HEK293 (cell line): ENCODE data around the gene CEACAM1.

ENCODE experiments used
- CTCF ChIP-seq: fragments of 450-650 bp; formaldehyde crosslinking; IDR thresholded peaks from 2 replicates; pipeline ENCODE4 v1.5.1; 2016; ENCODE audit warnings: missing biosample characterization, missing genetic modification characterization
- EGR2 ChIP-seq: fragments of 450-650 bp; formaldehyde crosslinking; IDR thresholded peaks from 2 replicates; pipeline ENCODE4 v1.5.1; 2016; ENCODE audit warnings: low read depth, missing biosample characterization, missing genetic modification characterization
- GLI4 ChIP-seq: fragments of 450-650 bp; formaldehyde crosslinking; IDR thresholded peaks from 2 replicates; pipeline ENCODE4 v1.5.1; 2016; ENCODE audit warnings: missing biosample characterization, missing genetic modification characterization
- GLIS1 ChIP-seq: fragments of 450-650 bp; formaldehyde crosslinking; IDR thresholded peaks from 2 replicates; pipeline ENCODE4 v1.5.1; 2016; ENCODE audit warnings: missing biosample characterization, missing genetic modification characterization
- HOXD13 ChIP-seq: sonication (generic); formaldehyde crosslinking; IDR thresholded peaks from 2 replicates; pipeline ENCODE4 v1.8.0; 2022; ENCODE audit warnings: missing genetic modification reagents, borderline replicate concordance
- KLF10 ChIP-seq: fragments of 450-650 bp; IDR thresholded peaks from 2 replicates; pipeline ENCODE4 v1.5.1; 2018; ENCODE audit warnings: missing biosample characterization, mild to moderate bottlenecking, missing genetic modification characterization
- MZF1 ChIP-seq: fragments of 450-650 bp; formaldehyde crosslinking; IDR thresholded peaks from 2 replicates; pipeline ENCODE4 v1.5.1; 2017; ENCODE audit warnings: missing biosample characterization, missing genetic modification characterization, borderline replicate concordance
- SCRT1 ChIP-seq: fragments of 450-650 bp; formaldehyde crosslinking; IDR thresholded peaks from 2 replicates; pipeline ENCODE4 v1.5.1; 2016; ENCODE audit warnings: missing biosample characterization, missing genetic modification characterization, borderline replicate concordance
- SP7 ChIP-seq: fragments of 450-650 bp; formaldehyde crosslinking; IDR thresholded peaks from 2 replicates; pipeline ENCODE4 v1.5.1; 2016; ENCODE audit warnings: missing biosample characterization, missing genetic modification characterization
- ZFP37 ChIP-seq: fragments of 450-650 bp; formaldehyde crosslinking; IDR thresholded peaks from 2 replicates; pipeline ENCODE4 v1.5.1; 2016; ENCODE audit warnings: missing biosample characterization, missing genetic modification characterization
- ZNF132 ChIP-seq: fragments of 450-650 bp; formaldehyde crosslinking; IDR thresholded peaks from 2 replicates; pipeline ENCODE4 v1.5.1; 2017; ENCODE audit warnings: missing biosample characterization, missing genetic modification characterization, borderline replicate concordance
- ZNF133 ChIP-seq: fragments of 450-650 bp; formaldehyde crosslinking; IDR thresholded peaks from 2 replicates; pipeline ENCODE4 v1.5.1; 2016; ENCODE audit warnings: missing biosample characterization, missing genetic modification characterization
- ZNF146 ChIP-seq: fragments of 450-650 bp; formaldehyde crosslinking; IDR thresholded peaks from 2 replicates; pipeline ENCODE4 v1.5.1; 2016; ENCODE audit warnings: missing biosample characterization, missing genetic modification characterization
- ZNF169 ChIP-seq: fragments of 450-650 bp; formaldehyde crosslinking; IDR thresholded peaks from 2 replicates; pipeline ENCODE4 v1.5.1; 2016; ENCODE audit warnings: missing biosample characterization, missing genetic modification characterization
- ZNF18 ChIP-seq: fragments of 450-650 bp; formaldehyde crosslinking; IDR thresholded peaks from 2 replicates; pipeline ENCODE4 v1.5.1; 2016; ENCODE audit warnings: missing biosample characterization, missing genetic modification characterization
- ZNF202 ChIP-seq: fragments of 450-650 bp; formaldehyde crosslinking; IDR thresholded peaks from 2 replicates; pipeline ENCODE4 v1.5.1; 2016; ENCODE audit warnings: missing biosample characterization, missing genetic modification characterization, borderline replicate concordance
- ZNF248 ChIP-seq: fragments of 450-650 bp; formaldehyde crosslinking; IDR thresholded peaks from 2 replicates; pipeline ENCODE4 v1.5.1; 2017; ENCODE audit warnings: missing biosample characterization, missing genetic modification characterization
- ZNF266 ChIP-seq: fragments of 450-650 bp; formaldehyde crosslinking; IDR thresholded peaks from 2 replicates; pipeline ENCODE4 v1.5.1; 2016; ENCODE audit warnings: missing biosample characterization, missing genetic modification characterization, low read depth
- ZNF311 ChIP-seq: fragments of 450-650 bp; formaldehyde crosslinking; IDR thresholded peaks from 2 replicates; pipeline ENCODE4 v1.5.1; 2017; ENCODE audit warnings: missing biosample characterization, missing genetic modification characterization, borderline replicate concordance
- ZNF416 ChIP-seq: fragments of 450-650 bp; formaldehyde crosslinking; IDR thresholded peaks from 2 replicates; pipeline ENCODE4 v1.5.1; 2016; ENCODE audit warnings: missing biosample characterization, missing genetic modification characterization
- ZNF449 ChIP-seq: fragments of 450-650 bp; formaldehyde crosslinking; IDR thresholded peaks from 2 replicates; pipeline ENCODE4 v1.5.1; 2017; ENCODE audit warnings: missing biosample characterization, mild to moderate bottlenecking, missing genetic modification characterization, moderate library complexity
- ZNF473 ChIP-seq: fragments of 450-650 bp; formaldehyde crosslinking; IDR thresholded peaks from 2 replicates; pipeline ENCODE4 v1.5.1; 2017; ENCODE audit warnings: missing biosample characterization, missing genetic modification characterization
- ZNF513 ChIP-seq: fragments of 450-650 bp; IDR thresholded peaks from 2 replicates; pipeline ENCODE4 v1.5.1; 2018; ENCODE audit warnings: missing biosample characterization, missing genetic modification characterization
- ZNF561 ChIP-seq: fragments of 450-650 bp; IDR thresholded peaks from 2 replicates; pipeline ENCODE4 v1.5.1; 2018; ENCODE audit warnings: missing biosample characterization, missing genetic modification characterization, borderline replicate concordance
- ZNF600 ChIP-seq: fragments of 450-650 bp; formaldehyde crosslinking; IDR thresholded peaks from 2 replicates; pipeline ENCODE4 v1.5.1; 2016; ENCODE audit warnings: missing biosample characterization, missing genetic modification characterization
- ZNF660 ChIP-seq: fragments of 450-650 bp; IDR thresholded peaks from 2 replicates; pipeline ENCODE4 v1.5.1; 2018; ENCODE audit warnings: missing biosample characterization, mild to moderate bottlenecking, missing genetic modification characterization
- ZNF664 ChIP-seq: fragments of 450-650 bp; formaldehyde crosslinking; IDR thresholded peaks from 2 replicates; pipeline ENCODE4 v1.5.1; 2016; ENCODE audit warnings: missing biosample characterization, missing genetic modification characterization
- ZNF791 ChIP-seq: fragments of 450-650 bp; formaldehyde crosslinking; IDR thresholded peaks from 2 replicates; pipeline ENCODE4 v1.5.1; 2016; ENCODE audit warnings: missing biosample characterization, missing genetic modification characterization
- TF ChIP-seq, protein P1 (sequence below): fragments of 450-650 bp; formaldehyde crosslinking; IDR thresholded peaks from 2 replicates; pipeline ENCODE4; 2016; ENCODE audit warnings: missing biosample characterization, missing genetic modification characterization
- TF ChIP-seq, protein P2 (sequence below): fragments of 450-650 bp; formaldehyde crosslinking; IDR thresholded peaks from 2 replicates; pipeline ENCODE4 v1.5.1; 2016; ENCODE audit warnings: missing biosample characterization, missing genetic modification characterization, low read depth
- TF ChIP-seq, protein P3 (sequence below): fragments of 450-650 bp; formaldehyde crosslinking; IDR thresholded peaks from 2 replicates; pipeline ENCODE4 v1.5.1; 2016; ENCODE audit warnings: missing biosample characterization, missing genetic modification characterization

CEACAM1 gene

DNA sequence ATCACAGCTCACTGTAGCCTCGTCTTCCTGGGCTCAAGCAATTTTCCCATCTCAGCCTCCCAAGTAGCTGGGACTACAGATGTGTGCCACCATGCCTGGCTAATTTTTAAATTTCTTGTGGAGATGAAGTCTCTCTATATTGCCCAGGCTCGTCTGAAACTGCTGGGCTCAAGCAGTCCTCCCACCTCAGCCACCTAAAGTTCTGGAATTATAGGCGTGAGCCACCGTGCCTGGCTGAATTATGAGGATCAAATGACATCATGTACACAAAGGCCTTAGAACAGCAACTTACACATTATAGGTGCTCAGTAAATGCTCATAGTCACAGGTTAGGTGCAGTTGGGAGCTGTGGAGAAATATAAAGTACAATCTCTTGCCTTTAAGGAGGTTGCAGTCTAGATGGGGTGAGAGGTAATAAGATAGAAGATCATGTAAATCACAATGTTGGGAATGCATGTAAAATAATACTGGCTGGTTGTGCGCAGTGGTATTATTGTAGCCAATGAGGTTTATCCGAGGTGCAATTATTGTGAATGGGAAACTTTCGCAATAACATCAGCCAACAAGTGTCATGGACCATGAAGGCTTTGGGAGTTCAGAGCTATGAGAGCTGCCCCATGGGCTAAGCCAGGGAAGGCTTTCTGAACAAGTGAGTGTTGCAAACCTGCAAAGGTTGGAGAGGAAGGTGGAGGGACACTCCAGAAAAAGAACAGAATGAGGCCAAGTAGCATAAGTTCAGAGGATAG is 55.7 kb downstream of the CEACAM1 start (continued):
- TF ChIP-seq ZNF248 (tag by site-specific recombination) (no peak), GLI4 (tag by site-specific recombination) (no peak), SCRT1 (0 out of 2 replicates have a peak, but pooled peaks have one; percentile 20), ZNF660 (tag by site-specific recombination) (no peak), ZNF132 (no peak), KLF10 (tag by site-specific recombination) (no peak), ZNF561 (tag by site-specific recombination) (0 out of 2 replicates have a peak, but pooled peaks have one; percentile 16), ZNF18 (tag by site-specific recombination) (no peak), GLIS1 (no peak), EGR2 (tag by site-specific recombination) (no peak), ZNF473 (no peak), MZF1 (tag by site-specific recombination) (no peak), ZNF146 (no peak), ZNF600 (tag by site-specific recombination) (peak; percentile 72), ZNF169 (tag by site-specific recombination) (no peak), ZNF449 (no peak), ZNF791 (no peak), ZNF416 (tag by site-specific recombination) (no peak), HOXD13 (CRISPR knock-in tag) (no peak), ZNF133 (tag by site-specific recombination) (no peak), ZNF664 (tag by site-specific recombination) (peak; percentile 97), SP7 (tag by site-specific recombination) (0 out of 2 replicates have a peak, but pooled peaks have one; percentile 23), ZNF513 (tag by site-specific recombination) (no peak), ZNF266 (tag by site-specific recombination) (no peak), ZNF202 (tag by site-specific recombination) (no peak), CTCF (tag by site-specific recombination) (no peak), ZNF311 (tag by site-specific recombination) (no peak), ZFP37 (no peak)
- TF ChIP-seq, protein P1, sequence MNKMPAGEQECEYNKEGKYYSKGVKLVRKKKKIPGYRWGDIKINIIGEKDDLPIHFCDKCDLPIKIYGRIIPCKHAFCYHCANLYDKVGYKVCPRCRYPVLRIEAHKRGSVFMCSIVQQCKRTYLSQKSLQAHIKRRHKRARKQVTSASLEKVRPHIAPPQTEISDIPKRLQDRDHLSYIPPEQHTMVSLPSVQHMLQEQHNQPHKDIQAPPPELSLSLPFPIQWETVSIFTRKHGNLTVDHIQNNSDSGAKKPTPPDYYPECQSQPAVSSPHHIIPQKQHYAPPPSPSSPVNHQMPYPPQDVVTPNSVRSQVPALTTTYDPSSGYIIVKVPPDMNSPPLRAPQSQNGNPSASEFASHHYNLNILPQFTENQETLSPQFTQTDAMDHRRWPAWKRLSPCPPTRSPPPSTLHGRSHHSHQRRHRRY (tag by site-specific recombination) = no peak
- TF ChIP-seq, protein P2, sequence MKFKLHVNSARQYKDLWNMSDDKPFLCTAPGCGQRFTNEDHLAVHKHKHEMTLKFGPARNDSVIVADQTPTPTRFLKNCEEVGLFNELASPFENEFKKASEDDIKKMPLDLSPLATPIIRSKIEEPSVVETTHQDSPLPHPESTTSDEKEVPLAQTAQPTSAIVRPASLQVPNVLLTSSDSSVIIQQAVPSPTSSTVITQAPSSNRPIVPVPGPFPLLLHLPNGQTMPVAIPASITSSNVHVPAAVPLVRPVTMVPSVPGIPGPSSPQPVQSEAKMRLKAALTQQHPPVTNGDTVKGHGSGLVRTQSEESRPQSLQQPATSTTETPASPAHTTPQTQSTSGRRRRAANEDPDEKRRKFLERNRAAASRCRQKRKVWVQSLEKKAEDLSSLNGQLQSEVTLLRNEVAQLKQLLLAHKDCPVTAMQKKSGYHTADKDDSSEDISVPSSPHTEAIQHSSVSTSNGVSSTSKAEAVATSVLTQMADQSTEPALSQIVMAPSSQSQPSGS (tag by site-specific recombination) = peak; percentile 43; the same call in 1 of the 2 replicates
- TF ChIP-seq, protein P3, sequence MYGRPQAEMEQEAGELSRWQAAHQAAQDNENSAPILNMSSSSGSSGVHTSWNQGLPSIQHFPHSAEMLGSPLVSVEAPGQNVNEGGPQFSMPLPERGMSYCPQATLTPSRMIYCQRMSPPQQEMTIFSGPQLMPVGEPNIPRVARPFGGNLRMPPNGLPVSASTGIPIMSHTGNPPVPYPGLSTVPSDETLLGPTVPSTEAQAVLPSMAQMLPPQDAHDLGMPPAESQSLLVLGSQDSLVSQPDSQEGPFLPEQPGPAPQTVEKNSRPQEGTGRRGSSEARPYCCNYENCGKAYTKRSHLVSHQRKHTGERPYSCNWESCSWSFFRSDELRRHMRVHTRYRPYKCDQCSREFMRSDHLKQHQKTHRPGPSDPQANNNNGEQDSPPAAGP = no peak
